T-cell (primary cell): ENCODE measurements around the gene EFCAB14. TPM values are rescaled to one million over a fixed set of nuclear protein-coding genes. Genes with fewer than 3 reads are reported as not detected.
"Not testable (repeated sequence)": the region's sequence is repeated elsewhere in the genome, so short reads cannot be mapped to it uniquely, and the experiment has no call there.

ENCODE experiments used
- ATAC-seq, 4 experiments: fragments of 200-7000 bp in 3 of 4; fragments of 150-1000 bp in 1 of 4; cut with Tn5 transposase; replicated peaks in 1 of 4; 1 replicate in 3 of 4; 2 replicates in 1 of 4; pipeline ENCODE4 v1.10.0; 2021; ENCODE audit warnings: moderate library complexity in 3 of 4, mild to moderate bottlenecking in 2 of 4, moderate number of reproducible peaks in 1 of 4
- CTCF ChIA-PET, 2 donors: fragments of 300-600 bp; sonication (Branson Sonifier 250); formaldehyde crosslinking; loops; one replicate each; lab custom pipeline; 2022; ENCODE audit warnings: antibody characterized with exemption in 2 of 2; lab: Charles Lee
- POLR2A ChIA-PET, 2 donors: fragments of 300-600 bp; sonication (Branson Sonifier 250); formaldehyde crosslinking; loops; one replicate each; lab custom pipeline; 2022; ENCODE audit warnings: antibody characterized with exemption in 2 of 2; lab: Charles Lee
- DNase-seq, 35 experiments: peaks; one replicate each; pipeline versions ENCODE4 v3.0.0 to v3.0.0-alpha.2; 2013 to 2023
- H3K27ac ChIP-seq: one replicate; pipeline ENCODE4 v1.5.1; 2013; ENCODE audit warnings: low read length
- H3K27me3 ChIP-seq, 2 experiments: replicated peaks in 1 of 2; 1 replicate in 1 of 2; 2 replicates in 1 of 2; pipeline versions ENCODE4 v1.6.1 to v1.7.0; 2013; ENCODE audit warnings: low read length in 1 of 2, mixed read lengths in 1 of 2; ENCODE audit not compliant: control insufficient read depth in 2 of 2, insufficient read depth in 2 of 2; ENCODE audit errors: extremely low read depth in 1 of 2
- H3K36me3 ChIP-seq, 2 donors: 1 replicate in 1 of 2; 2 replicates in 1 of 2; pipeline versions ENCODE4 v1.6.1 to v1.7.0; 2013; ENCODE audit warnings: low read length in 1 of 2; ENCODE audit not compliant: control insufficient read depth in 2 of 2, insufficient read depth in 1 of 2; ENCODE audit errors: extremely low read depth in 1 of 2
- H3K4me1 ChIP-seq, 2 experiments: 1 replicate in 1 of 2; 2 replicates in 1 of 2; pipeline versions ENCODE4 v1.6.1 to v1.7.0; 2013; ENCODE audit warnings: low read length in 2 of 2, mixed read lengths in 1 of 2; ENCODE audit not compliant: insufficient read depth in 2 of 2, control insufficient read depth in 1 of 2; ENCODE audit errors: extremely low read depth in 1 of 2
- H3K4me3 ChIP-seq, 2 donors: 1 replicate in 1 of 2; 2 replicates in 1 of 2; pipeline versions ENCODE4 v1.5.1 to v1.7.0; 2013; ENCODE audit warnings: mild to moderate bottlenecking in 2 of 2, low read length in 1 of 2, moderate library complexity in 1 of 2; ENCODE audit not compliant: control insufficient read depth in 1 of 2; ENCODE audit errors: extremely low read depth in 1 of 2
- H3K9me3 ChIP-seq: 2 replicates; pipeline ENCODE4 v1.7.0; 2013
- H3K27ac Mint-ChIP-seq, 2 donors: one replicate each; pipeline ENCODE4 v1.8.0; 2020 to 2021; ENCODE audit warnings: mild to moderate bottlenecking in 2 of 2, mixed read lengths in 2 of 2
- H3K27me3 Mint-ChIP-seq, 2 donors: one replicate each; pipeline ENCODE4 v1.8.0; 2021 to 2022; ENCODE audit warnings: mixed read lengths in 2 of 2
- H3K36me3 Mint-ChIP-seq: one replicate; pipeline ENCODE4 v1.8.0; 2021; ENCODE audit warnings: mixed read lengths
- H3K4me1 Mint-ChIP-seq, 3 donors: one replicate each; pipeline ENCODE4 v1.8.0; 2020 to 2022; ENCODE audit warnings: mixed read lengths in 3 of 3, mild to moderate bottlenecking in 1 of 3
- H3K4me3 Mint-ChIP-seq, 3 donors: one replicate each; pipeline ENCODE4 v1.8.0; 2020 to 2022; ENCODE audit warnings: mild to moderate bottlenecking in 3 of 3, mixed read lengths in 3 of 3, moderate library complexity in 3 of 3
- H3K9me3 Mint-ChIP-seq, 3 donors: one replicate each; pipeline ENCODE4 v1.8.0; 2020 to 2022; ENCODE audit warnings: mixed read lengths in 3 of 3
- WGBS: methylation state at CpG from one replicate; pipeline ENCODE4 v1.1.5; 2013; ENCODE audit warnings: missing lambda C conversion rate; ENCODE audit not compliant: insufficient coverage; 5-methylcytosine and 5-hydroxymethylcytosine counted together
- total RNA-seq, 35 experiments: library from RNA in 6 of 35; stranded (reverse) in 6 of 35; fragments of 120-200 nt in 1 of 35; gene quantifications; one replicate each; pipeline versions ENCODE4 v1.2.1 to v1.2.4 and lab custom pipeline; 2013 to 2026

EFCAB14 gene
- total RNA-seq, 5 donors from 2014 or later (not counting 1 experiment from before 2014, with no cell fraction given), result 78.0 to 90.2 (median 82.5) TPM

- H3K9me3 ChIP-seq, result no peaks in the 10 kb centered on the region
- no peaks in the 10 kb centered on the region for H3K27me3 Mint-ChIP-seq
- ChIA-PET POLR2A (no interaction called here), CTCF (no interaction called here)
- peaks cover 10 to 58% of the 10 kb centered on the region in 2 donors for H3K36me3 ChIP-seq
- no peak overlapping the region for H3K27ac ChIP-seq
- DNase-seq (no peak), ATAC-seq (no peak)
- whole genome bisulfite sequencing, result 20% methylated on average over 1 of the region's 3 CpGs
- no peaks in the 10 kb centered on the region for H3K9me3 Mint-ChIP-seq
- peaks cover 61% of the 10 kb centered on the region for H3K36me3 Mint-ChIP-seq
- peaks cover 53 to 56% (median 54%) of the 10 kb centered on the region in 3 donors for H3K4me1 Mint-ChIP-seq
- no peaks in the 10 kb centered on the region for H3K27me3 ChIP-seq
- H3K4me3 Mint-ChIP-seq, result no peak overlapping the region
- H3K27ac Mint-ChIP-seq, result peak overlapping the region in 1 of 2 donors; percentile 58
- H3K4me3 ChIP-seq, result no peak overlapping the region
- peaks cover 0 to 2% of the 10 kb centered on the region in 2 experiments for H3K4me1 ChIP-seq
Observed at GRCh38 chr1:46699666-46700065, 19.2 kb downstream of the EFCAB14 start.

GRCh38 chr1:46697053-46697452 is 21.9 kb downstream of the EFCAB14 start:
- 100% methylated on average over 1 of the region's 2 CpGs for WGBS
- no peaks in the 10 kb centered on the region for H3K27me3 ChIP-seq
- ATAC-seq (no peak), DNase-seq (no peak)
- no peak overlapping the region for H3K4me3 ChIP-seq
- H3K4me1 ChIP-seq, result peaks cover 0 to 2% of the 10 kb centered on the region in 2 experiments
- Mint-ChIP-seq H3K36me3 (peaks cover 54% of the 10 kb centered on the region), H3K4me3 (no peak overlapping the region), H3K4me1 (peaks cover 35 to 39% (median 37%) of the 10 kb centered on the region in 3 donors), H3K9me3 (no peaks in the 10 kb centered on the region), H3K27me3 (no peaks in the 10 kb centered on the region), H3K27ac (peak overlapping the region in 1 of 2 donors; percentile 66)
- POLR2A ChIA-PET, result no interaction called here
- CTCF ChIA-PET, result no interaction called here
- no peaks in the 10 kb centered on the region for H3K9me3 ChIP-seq
- H3K36me3 ChIP-seq, result peaks cover 10 to 59% of the 10 kb centered on the region in 2 donors
- H3K27ac ChIP-seq, result no peak overlapping the region

DNA sequence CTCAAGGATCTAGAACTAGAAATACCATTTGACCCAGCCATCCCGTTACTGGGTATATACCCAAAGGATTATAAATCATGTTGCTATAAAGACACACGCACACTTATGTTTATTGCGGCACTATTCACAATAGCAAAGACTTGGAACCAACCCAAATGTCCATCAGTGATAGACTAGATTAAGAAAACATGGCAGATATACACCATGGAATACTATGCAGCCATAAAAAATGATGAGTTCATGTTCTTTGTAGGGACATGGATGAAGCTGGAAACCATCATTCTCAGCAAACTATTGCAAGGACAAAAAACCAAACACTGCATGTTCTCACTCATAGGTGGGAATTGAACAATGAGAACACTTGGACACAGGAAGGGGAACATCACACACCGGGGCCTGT is 24.2 kb downstream of the EFCAB14 start:
- POLR2A ChIA-PET, H3K4me1 ChIP-seq, ATAC-seq, CTCF ChIA-PET, H3K4me3 ChIP-seq, H3K27ac ChIP-seq, H3K4me3 Mint-ChIP-seq, H3K9me3 Mint-ChIP-seq, H3K27me3 ChIP-seq, DNase-seq, H3K27me3 Mint-ChIP-seq, H3K27ac Mint-ChIP-seq, H3K9me3 ChIP-seq: not testable (repeated sequence)
- peaks cover 55% of the 10 kb centered on the region for H3K36me3 Mint-ChIP-seq
- peaks cover 18 to 21% (median 18%) of the 10 kb centered on the region in 3 donors for H3K4me1 Mint-ChIP-seq
- H3K36me3 ChIP-seq, result peaks cover 13 to 81% of the 10 kb centered on the region in 2 donors
- WGBS, result no CpG with 5 or more reads among the region's 4 CpGs

DNA sequence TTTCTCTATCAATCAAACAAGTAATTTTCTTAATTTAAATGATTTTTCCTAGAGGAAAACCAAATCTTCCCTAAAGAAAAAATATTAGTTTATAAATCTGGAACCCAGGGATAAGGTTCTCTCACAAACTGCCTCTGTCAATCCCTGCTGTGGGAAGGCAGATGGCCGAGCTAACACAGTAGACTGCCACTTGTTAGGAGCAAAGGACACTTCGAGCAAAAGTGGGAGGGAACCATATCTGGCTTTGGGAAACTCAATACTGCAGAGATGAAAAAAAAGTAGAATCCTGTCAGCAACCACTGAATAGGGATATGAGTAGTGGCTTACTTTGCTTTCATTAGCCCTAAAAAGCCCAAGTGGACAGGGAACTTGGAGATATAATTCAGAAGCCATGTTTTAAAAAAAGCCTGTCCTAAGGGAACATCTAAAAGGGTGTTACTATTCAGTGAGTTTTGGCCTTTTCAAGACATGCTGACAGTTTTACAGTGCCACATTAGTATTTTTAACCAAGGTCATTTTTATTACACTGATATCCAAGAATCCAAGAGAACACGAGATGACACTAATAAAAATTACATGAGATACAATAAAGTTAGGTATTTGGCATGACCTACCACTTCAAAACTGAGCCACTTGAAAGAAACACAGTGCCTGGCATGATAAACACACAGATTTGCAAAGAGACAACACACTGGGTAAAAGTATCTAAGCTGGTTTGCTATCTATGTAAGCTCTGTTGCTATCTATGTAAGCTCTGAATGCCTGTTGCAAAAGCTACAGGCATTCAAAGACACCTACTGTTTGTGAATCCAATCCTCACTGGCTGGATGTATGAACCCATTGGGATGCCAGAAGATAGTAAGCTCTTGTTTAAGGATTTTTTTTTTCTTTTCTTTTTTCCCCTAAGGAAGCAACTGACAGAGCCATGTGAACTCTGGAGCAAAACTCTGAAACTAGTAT is 25.8 kb downstream of the EFCAB14 start:
- Mint-ChIP-seq H3K9me3 (no peaks in the 10 kb centered on the region), H3K27ac (peak overlapping the region in 1 of 2 donors; percentile 19), H3K4me1 (peaks cover 9 to 10% (median 10%) of the 10 kb centered on the region in 3 donors), H3K36me3 (peaks cover 62% of the 10 kb centered on the region), H3K27me3 (no peaks in the 10 kb centered on the region), H3K4me3 (no peak overlapping the region)
- Histone ChIP-seq H3K36me3 (peaks cover 13 to 82% of the 10 kb centered on the region in 2 donors), H3K4me1 (no peaks in the 10 kb centered on the region), H3K27me3 (no peaks in the 10 kb centered on the region), H3K9me3 (no peaks in the 10 kb centered on the region), H3K4me3 (no peak overlapping the region), H3K27ac (no peak overlapping the region)
- ATAC-seq (no peak), DNase-seq (no peak)
- WGBS, result no CpG with 5 or more reads among the region's 3 CpGs
- POLR2A ChIA-PET, result interaction anchor here in 1 of 2 donors (0.7 kb wide), 2 partner anchors 40 to 877 kb away, joined by 3 read pairs; no protein-coding TSS in a partner anchor
- CTCF ChIA-PET, result interaction anchor here in 1 of 2 donors (0.6 kb wide), 1 partner anchor 1083 kb away, joined by 3 read pairs; no protein-coding TSS in a partner anchor

GRCh38 chr1:46691997-46692790 is 26.7 kb downstream of the EFCAB14 start:
- Mint-ChIP-seq H3K36me3 (peaks cover 66% of the 10 kb centered on the region), H3K27ac (no peak overlapping the region), H3K9me3 (no peaks in the 10 kb centered on the region), H3K27me3 (no peaks in the 10 kb centered on the region), H3K4me1 (peaks cover 7 to 17% (median 13%) of the 10 kb centered on the region in 3 donors), H3K4me3 (no peak overlapping the region)
- peaks cover 18 to 83% of the 10 kb centered on the region in 2 donors for H3K36me3 ChIP-seq
- no peak for ATAC-seq
- CTCF ChIA-PET, result no interaction called here
- 100% methylated on average over 1 of the region's 6 CpGs for WGBS
- H3K27ac ChIP-seq, result no peak overlapping the region
- no peaks in the 10 kb centered on the region for H3K4me1 ChIP-seq
- POLR2A ChIA-PET, result no interaction called here
- no peaks in the 10 kb centered on the region for H3K9me3 ChIP-seq
- DNase-seq, result no peak
- no peak overlapping the region for H3K4me3 ChIP-seq
- H3K27me3 ChIP-seq, result no peaks in the 10 kb centered on the region

- no peak overlapping the region for H3K4me3 ChIP-seq
- WGBS, result no CpG with 5 or more reads among the region's 2 CpGs
- Mint-ChIP-seq H3K4me1 (peaks cover 6 to 17% (median 16%) of the 10 kb centered on the region in 3 donors), H3K9me3 (no peaks in the 10 kb centered on the region), H3K27ac (no peak overlapping the region), H3K36me3 (peaks cover 66% of the 10 kb centered on the region), H3K4me3 (no peak overlapping the region), H3K27me3 (no peaks in the 10 kb centered on the region)
- H3K27ac ChIP-seq, result no peak overlapping the region
- H3K4me1 ChIP-seq, result no peaks in the 10 kb centered on the region
- H3K27me3 ChIP-seq, result no peaks in the 10 kb centered on the region
- no peak for ATAC-seq
- H3K9me3 ChIP-seq, result no peaks in the 10 kb centered on the region
- POLR2A ChIA-PET, result interaction anchor here in 1 of 2 donors (0.6 kb wide), 1 partner anchor 14 kb away, joined by 3 read pairs; no protein-coding TSS in a partner anchor
- CTCF ChIA-PET, result no interaction called here
- peaks cover 20 to 83% of the 10 kb centered on the region in 2 donors for H3K36me3 ChIP-seq
- DNase-seq, result no peak
Observed at GRCh38 chr1:46690931-46691421, 27.9 kb downstream of the EFCAB14 start.
